ENCODE data around the gene SLC15A5.

SLC15A5 gene

GRCh38 chr12:16155938-16156337 lies 121.5 kb downstream of the SLC15A5 start:
- DNase-seq (ENCODE audit: low read depth, low spot score): no peak
- TF ChIP-seq, protein P1, sequence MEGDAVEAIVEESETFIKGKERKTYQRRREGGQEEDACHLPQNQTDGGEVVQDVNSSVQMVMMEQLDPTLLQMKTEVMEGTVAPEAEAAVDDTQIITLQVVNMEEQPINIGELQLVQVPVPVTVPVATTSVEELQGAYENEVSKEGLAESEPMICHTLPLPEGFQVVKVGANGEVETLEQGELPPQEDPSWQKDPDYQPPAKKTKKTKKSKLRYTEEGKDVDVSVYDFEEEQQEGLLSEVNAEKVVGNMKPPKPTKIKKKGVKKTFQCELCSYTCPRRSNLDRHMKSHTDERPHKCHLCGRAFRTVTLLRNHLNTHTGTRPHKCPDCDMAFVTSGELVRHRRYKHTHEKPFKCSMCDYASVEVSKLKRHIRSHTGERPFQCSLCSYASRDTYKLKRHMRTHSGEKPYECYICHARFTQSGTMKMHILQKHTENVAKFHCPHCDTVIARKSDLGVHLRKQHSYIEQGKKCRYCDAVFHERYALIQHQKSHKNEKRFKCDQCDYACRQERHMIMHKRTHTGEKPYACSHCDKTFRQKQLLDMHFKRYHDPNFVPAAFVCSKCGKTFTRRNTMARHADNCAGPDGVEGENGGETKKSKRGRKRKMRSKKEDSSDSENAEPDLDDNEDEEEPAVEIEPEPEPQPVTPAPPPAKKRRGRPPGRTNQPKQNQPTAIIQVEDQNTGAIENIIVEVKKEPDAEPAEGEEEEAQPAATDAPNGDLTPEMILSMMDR (IDR thresholded peaks at IDR 0.05; ENCODE audit: low read depth, low read length): no peak
- in situ Hi-C loops (cut with HindIII; ENCODE audit: low sequenced_read_pairs): no loop called here
- no peak overlapping the region for H3K4me3 ChIP-seq (ENCODE audit: low read depth, low read length)

GRCh38 chr12:16154990-16155389 lies 122.5 kb downstream of the SLC15A5 start:
- no peak overlapping the region for H3K4me3 ChIP-seq (ENCODE audit: low read depth, low read length)
- DNase-seq (ENCODE audit: low read depth, low spot score): no peak
- TF ChIP-seq, protein P1 (IDR thresholded peaks at IDR 0.05; ENCODE audit: low read depth, low read length): no peak
- in situ Hi-C loops (cut with HindIII; ENCODE audit: low sequenced_read_pairs): no loop called here

GRCh38 chr12:16152885-16153673 lies 124.4 kb downstream of the SLC15A5 start:
- in situ Hi-C loops (cut with HindIII; ENCODE audit: low sequenced_read_pairs): no loop called here
- no peak overlapping the region for H3K4me3 ChIP-seq (ENCODE audit: low read depth, low read length)
- no peak for DNase-seq (ENCODE audit: low read depth, low spot score)
- TF ChIP-seq, protein P1 (IDR thresholded peaks at IDR 0.05; ENCODE audit: low read depth, low read length): no peak

DNA sequence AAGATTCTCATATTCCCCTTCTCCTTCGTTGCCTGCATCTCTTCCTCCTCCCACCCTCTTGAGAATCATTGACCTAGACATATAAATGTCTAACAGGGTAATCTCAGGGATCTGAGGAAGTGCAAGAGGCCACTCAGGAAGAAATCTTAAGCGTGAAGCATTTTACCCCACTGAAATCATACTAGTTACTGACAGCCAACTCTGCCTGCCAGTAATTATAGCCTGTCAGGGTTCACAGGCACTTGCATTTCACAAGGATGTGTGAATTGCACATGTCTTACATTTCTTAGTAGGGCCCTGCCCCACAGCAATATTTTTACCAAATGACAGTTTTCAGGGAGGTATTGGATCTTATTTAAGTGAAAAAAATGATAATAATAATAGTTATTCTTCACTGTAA lies 127.2 kb downstream of the SLC15A5 start:
- in situ Hi-C loops (cut with HindIII; ENCODE audit: low sequenced_read_pairs): no loop called here
- no peak overlapping the region for H3K4me3 ChIP-seq (ENCODE audit: low read depth, low read length)
- TF ChIP-seq, protein P1 (IDR thresholded peaks at IDR 0.05; ENCODE audit: low read depth, low read length): no peak
- no peak for DNase-seq (ENCODE audit: low read depth, low spot score)

DNA sequence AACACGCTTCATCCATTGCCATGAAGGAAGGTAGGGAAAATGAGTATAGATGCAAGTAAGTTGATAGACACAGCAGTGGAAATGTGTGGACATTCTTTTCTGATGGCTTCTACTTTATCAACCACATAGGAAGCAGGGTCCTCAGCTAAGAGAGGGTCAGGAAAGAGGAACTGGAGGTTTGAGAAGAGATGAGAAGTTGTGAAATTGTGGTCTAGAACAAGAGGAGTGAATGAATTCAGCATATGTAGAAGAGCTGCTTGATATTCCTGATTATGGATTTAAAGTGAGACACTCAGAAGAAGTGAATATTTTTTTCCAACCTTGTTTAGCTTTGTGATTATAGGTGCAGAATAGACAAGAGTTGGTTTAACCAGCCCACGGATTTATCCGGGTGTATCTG lies 128.5 kb downstream of the SLC15A5 start:
- in situ Hi-C loops (cut with HindIII; ENCODE audit: low sequenced_read_pairs): no loop called here
- no peak overlapping the region for H3K4me3 ChIP-seq (ENCODE audit: low read depth, low read length)
- TF ChIP-seq, protein P1 (IDR thresholded peaks at IDR 0.05; ENCODE audit: low read depth, low read length): no peak
- DNase-seq (ENCODE audit: low read depth, low spot score): no peak

All from astrocyte of the spinal cord (primary cell).